ENCODE data around the gene LONP2. TPM values are rescaled to one million over a fixed set of nuclear protein-coding genes. Genes with fewer than 3 reads are reported as not detected.

LONP2 gene
- total RNA-seq, 1 experiment from 2014 or later = 83.3 TPM

- no peak for DNase-seq
- no peak for TF ChIP-seq CTCF (IDR thresholded peaks at IDR 0.05; ENCODE audit: unreplicated experiment)
- no peaks in the 10 kb centered on the region for H3K27me3 Mint-ChIP-seq (ENCODE audit: unreplicated experiment)
- CTCF ChIA-PET = interaction anchor here (0.6 kb wide), 2 partner anchors 167 to 1071 kb away, joined by 3 to 6 read pairs; no protein-coding TSS in a partner anchor
- BruUV-seq (replicated peaks) = no TSS peak
- H3K4me1 Mint-ChIP-seq (ENCODE audit: low read depth, unreplicated experiment) = no peaks in the 10 kb centered on the region
- intact Hi-C loops (cut with micrococcal nuclease; ENCODE audit: unreplicated experiment) = no loop called here
- no peaks in the 10 kb centered on the region for H3K9me3 Mint-ChIP-seq (ENCODE audit: low read depth, unreplicated experiment)
- H3K36me3 Mint-ChIP-seq (ENCODE audit: insufficient read depth, unreplicated experiment) = peaks cover 8% of the 10 kb centered on the region
- H3K27ac Mint-ChIP-seq (ENCODE audit: unreplicated experiment) = no peak overlapping the region
- no peak overlapping the region for H3K4me3 Mint-ChIP-seq (ENCODE audit: low read depth, unreplicated experiment)
Observed at GRCh38 chr16:48332978-48333377, 88.9 kb downstream of the LONP2 start.

GRCh38 chr16:48334325-48334724 is 90.2 kb downstream of the LONP2 start:
- H3K4me1 Mint-ChIP-seq (ENCODE audit: low read depth, unreplicated experiment) = no peaks in the 10 kb centered on the region
- H3K36me3 Mint-ChIP-seq (ENCODE audit: insufficient read depth, unreplicated experiment) = no peaks in the 10 kb centered on the region
- TF ChIP-seq CTCF (IDR thresholded peaks at IDR 0.05; ENCODE audit: unreplicated experiment) = no peak
- no peak overlapping the region for H3K4me3 Mint-ChIP-seq (ENCODE audit: low read depth, unreplicated experiment)
- H3K9me3 Mint-ChIP-seq (ENCODE audit: low read depth, unreplicated experiment) = no peaks in the 10 kb centered on the region
- no peak for DNase-seq
- BruUV-seq (replicated peaks) = no TSS peak
- H3K27ac Mint-ChIP-seq (ENCODE audit: unreplicated experiment) = no peak overlapping the region
- H3K27me3 Mint-ChIP-seq (ENCODE audit: unreplicated experiment) = no peaks in the 10 kb centered on the region
- CTCF ChIA-PET = no interaction called here
- intact Hi-C loops (cut with micrococcal nuclease; ENCODE audit: unreplicated experiment) = no loop called here

GRCh38 chr16:48335961-48336360 is 91.9 kb downstream of the LONP2 start:
- CTCF ChIA-PET = interaction anchor here (0.5 to 0.6 kb wide), 2 partner anchors 18 to 1728 kb away, joined by 3 to 4 read pairs; no protein-coding TSS in a partner anchor
- no peak overlapping the region for H3K27ac Mint-ChIP-seq (ENCODE audit: unreplicated experiment)

GRCh38 chr16:48340054-48340453 is 96.0 kb downstream of the LONP2 start:
- H3K27me3 Mint-ChIP-seq (ENCODE audit: unreplicated experiment) = no peaks in the 10 kb centered on the region
- TF ChIP-seq CTCF (IDR thresholded peaks at IDR 0.05; ENCODE audit: unreplicated experiment) = no peak
- H3K4me3 Mint-ChIP-seq (ENCODE audit: low read depth, unreplicated experiment) = no peak overlapping the region
- no peaks in the 10 kb centered on the region for H3K4me1 Mint-ChIP-seq (ENCODE audit: low read depth, unreplicated experiment)
- H3K9me3 Mint-ChIP-seq (ENCODE audit: low read depth, unreplicated experiment) = no peaks in the 10 kb centered on the region
- intact Hi-C loops (cut with micrococcal nuclease; ENCODE audit: unreplicated experiment) = no loop called here
- DNase-seq = no peak
- H3K36me3 Mint-ChIP-seq (ENCODE audit: insufficient read depth, unreplicated experiment) = peaks cover 6% of the 10 kb centered on the region
- BruUV-seq (replicated peaks) = no TSS peak
- peak overlapping the region; percentile 22 for H3K27ac Mint-ChIP-seq (ENCODE audit: unreplicated experiment)
- CTCF ChIA-PET = no interaction called here

More at GRCh38 chr16:48335961-48336360, 91.9 kb downstream of the LONP2 start:
- TF ChIP-seq CTCF (IDR thresholded peaks at IDR 0.05; ENCODE audit: unreplicated experiment) = no peak
- Mint-ChIP-seq H3K9me3 (ENCODE audit: low read depth, unreplicated experiment) (no peaks in the 10 kb centered on the region), H3K27me3 (ENCODE audit: unreplicated experiment) (no peaks in the 10 kb centered on the region), H3K36me3 (ENCODE audit: insufficient read depth, unreplicated experiment) (no peaks in the 10 kb centered on the region), H3K4me3 (ENCODE audit: low read depth, unreplicated experiment) (no peak overlapping the region), H3K4me1 (ENCODE audit: low read depth, unreplicated experiment) (no peaks in the 10 kb centered on the region)
- intact Hi-C loops (cut with micrococcal nuclease; ENCODE audit: unreplicated experiment) = no loop called here
- no TSS peak for BruUV-seq (replicated peaks)
- no peak for DNase-seq
